H1 (cell line): ENCODE measurements around the gene SRPX2. TPM values are rescaled to one million over a fixed set of nuclear protein-coding genes. Genes with fewer than 3 reads are reported as not detected.

Experiments
- CHD7 ChIP-seq: fragments of 300-600 bp; sonication (generic); IDR thresholded peaks from 2 replicates; pipeline ENCODE4 v1.7.1; 2012; ENCODE audit warnings: low read length, moderate library complexity, mild to moderate bottlenecking, inconsistent platforms; ENCODE audit not compliant: insufficient replicate concordance
- CREB1 ChIP-seq: IDR thresholded peaks from 2 replicates; pipeline ENCODE4 v1.6.1; 2012; ENCODE audit warnings: inconsistent platforms
- NRF1 ChIP-seq: IDR thresholded peaks from 2 replicates; pipeline ENCODE4 v1.6.1; 2011; ENCODE audit warnings: mild to moderate bottlenecking, low read depth, low read length, improper control_type of control experiment
- POLR2A ChIP-seq, 2 experiments: IDR thresholded peaks; 1 replicate in 1 of 2; 2 replicates in 1 of 2; pipeline ENCODE4 v1.6.1; 2011; ENCODE audit warnings: low read depth in 2 of 2, low read length in 2 of 2, mild to moderate bottlenecking in 2 of 2; ENCODE audit errors: control extremely low read depth in 1 of 2
- SIX5 ChIP-seq: IDR thresholded peaks from 2 replicates; pipeline ENCODE4 v1.6.1; 2011; ENCODE audit warnings: mild to moderate bottlenecking, low read depth, low read length
- ZNF274 ChIP-seq: IDR thresholded peaks from 2 replicates; pipeline ENCODE4 v1.7.0; 2012; ENCODE audit warnings: low read length, borderline replicate concordance; ENCODE audit errors: extremely low read depth
- polyA plus RNA-seq, 7 experiments: library from polyadenylated mRNA; depleted of rRNA in 3 of 7; stranded (reverse) in 5 of 7; unstranded in 2 of 7; fragments of >200 nt in 5 of 7; fragments of 200-250 nt in 2 of 7; gene quantifications; 1 replicate in 5 of 7; 2 replicates in 1 of 7; 4 replicates in 1 of 7; pipeline versions ENCODE4 v1.2.1 to v1.2.3, GENCODE V29; 2011 to 2013; ENCODE audit warnings: missing spikeins in 2 of 7, mixed read lengths in 2 of 7
- total RNA-seq: library from RNA; stranded (reverse); fragmentation: NEBNext Ultra II Directional; extraction: Animal tissue kit (Norgen Biotek cat#: 25700); gene quantifications from 2 replicates; pipeline ENCODE4 v1.2.1, GENCODE V29; 2021

The SRPX2 gene
- total and polyA plus RNA-seq, 2 of the 8 experiments (the other 6 are each of a cell fraction or from before 2014, with no cell fraction given), result not detected

- no peak for TF ChIP-seq CHD7
- no peak for TF ChIP-seq POLR2A (IDR thresholded peaks at IDR 0.05; ENCODE audit: control extremely low read depth in 1 of 2, low read depth in 2 of 2, low read length in 2 of 2)
- no peak for TF ChIP-seq SIX5
- TF ChIP-seq NRF1, result no peak
- no peak for TF ChIP-seq ZNF274
- TF ChIP-seq CREB1, result no peak
Measured at GRCh38 chrX:100647095-100647494, 3.1 kb downstream of the SRPX2 start (continued).
